IPS-20b (cell line): ENCODE data around the gene OR7D2.

Experiments
- H3K27ac ChIP-seq: one replicate; pipeline ENCODE4 v1.5.1; 2013; ENCODE audit warnings: low read length
- H3K27me3 ChIP-seq: 2 replicates; pipeline ENCODE4 v1.6.1; 2013; ENCODE audit warnings: mild to moderate bottlenecking, low read length, inconsistent platforms; ENCODE audit not compliant: insufficient read depth
- H3K36me3 ChIP-seq: 2 replicates; pipeline ENCODE4 v1.6.1; 2013; ENCODE audit warnings: low read depth, mild to moderate bottlenecking, inconsistent platforms, low read length, moderate library complexity; ENCODE audit not compliant: insufficient read depth
- H3K4me1 ChIP-seq: 2 replicates; pipeline ENCODE4 v1.6.1; 2013; ENCODE audit warnings: mild to moderate bottlenecking, control low read depth, inconsistent platforms, low read length, moderate library complexity; ENCODE audit not compliant: insufficient read depth
- H3K4me3 ChIP-seq: 2 replicates; pipeline ENCODE4 v1.5.1; 2013; ENCODE audit warnings: mild to moderate bottlenecking, low read length, inconsistent platforms
- H3K9ac ChIP-seq: 2 replicates; pipeline ENCODE4 v1.6.1; 2013; ENCODE audit warnings: low read depth, mild to moderate bottlenecking, inconsistent platforms, low read length, moderate library complexity
- H3K9me3 ChIP-seq: 2 replicates; pipeline ENCODE4 v1.6.1; 2013; ENCODE audit warnings: mild to moderate bottlenecking, low read depth, low read length, inconsistent platforms; ENCODE audit not compliant: insufficient read depth

The OR7D2 gene

GRCh38 chr19:9178901-9179300 lies at the start of gene OR7D2:
TSS of gene OR7D2 (plus strand) at chr19:9178979. CDS start at chr19:9185782, 6,803 bp downstream.
- Histone ChIP-seq H3K27me3 (no peaks in the 10 kb centered on the region), H3K9ac (no peak within 1 kb of the TSS), H3K36me3 (no peaks in the 10 kb centered on the region), H3K4me3 (no peak within 1 kb of the TSS), H3K4me1 (no peaks in the 10 kb centered on the region), H3K9me3 (peaks cover 44% of the 10 kb centered on the region), H3K27ac (no peak within 1 kb of the TSS)

GRCh38 chr19:9130965-9131364 lies 47.8 kb upstream of the OR7D2 start:
- Histone ChIP-seq H3K36me3 (no peaks in the 10 kb centered on the region), H3K9me3 (peaks cover 29% of the 10 kb centered on the region), H3K4me3 (no peak overlapping the region), H3K27me3 (no peaks in the 10 kb centered on the region), H3K4me1 (no peaks in the 10 kb centered on the region), H3K27ac (no peak overlapping the region), H3K9ac (no peak overlapping the region)

- H3K36me3 ChIP-seq, result no peaks in the 10 kb centered on the region
- no peaks in the 10 kb centered on the region for H3K4me1 ChIP-seq
- peaks cover 16% of the 10 kb centered on the region for H3K9me3 ChIP-seq
- H3K27ac ChIP-seq, result no peak overlapping the region
- no peaks in the 10 kb centered on the region for H3K27me3 ChIP-seq
- no peak overlapping the region for H3K4me3 ChIP-seq
- no peak overlapping the region for H3K9ac ChIP-seq
These were observed 46.4 kb upstream of the OR7D2 start for GRCh38 chr19:9132422-9132821.

DNA sequence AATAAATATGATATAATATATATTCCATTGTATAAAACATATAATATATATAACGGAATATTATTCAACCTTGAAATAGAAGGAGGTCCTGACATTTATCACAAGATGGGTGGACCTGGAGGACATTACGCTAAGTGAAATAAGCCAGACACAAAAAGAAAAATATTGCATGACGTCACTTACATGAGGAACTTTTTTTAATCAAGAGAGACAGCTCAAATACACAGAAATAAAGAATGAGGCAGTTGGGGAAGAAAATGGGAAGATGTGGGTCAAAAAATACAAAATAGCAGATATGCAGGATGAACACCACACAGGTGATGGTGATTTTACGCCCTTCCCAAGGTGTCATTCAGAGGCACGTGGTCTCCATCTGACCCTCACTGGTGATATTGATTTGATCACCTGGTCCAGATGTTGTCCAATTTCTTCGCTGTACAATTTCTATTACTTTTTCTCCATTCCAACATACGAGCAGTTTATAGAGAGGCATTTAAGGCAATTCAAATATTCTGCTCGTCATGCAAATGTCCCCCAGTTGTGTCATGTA lies 39.1 kb upstream of the OR7D2 start:
- peaks cover 3% of the 10 kb centered on the region; the same call in 1 of the 2 replicates for H3K4me1 ChIP-seq
- H3K9me3 ChIP-seq, result peaks cover 8% of the 10 kb centered on the region
- peaks cover 4% of the 10 kb centered on the region for H3K36me3 ChIP-seq
- H3K9ac ChIP-seq, result peak overlapping the region; percentile 100; the same call in 1 of the 2 replicates
- peak overlapping the region; percentile 100 for H3K4me3 ChIP-seq
- no peak overlapping the region for H3K27ac ChIP-seq
- H3K27me3 ChIP-seq, result no peaks in the 10 kb centered on the region

- peak within 1 kb of the TSS; percentile 100 for H3K27ac ChIP-seq
- H3K9ac ChIP-seq, result peak within 1 kb of the TSS; percentile 100
- no peaks in the 10 kb centered on the region for H3K27me3 ChIP-seq
- peaks cover 15% of the 10 kb centered on the region for H3K9me3 ChIP-seq
- peaks cover 3% of the 10 kb centered on the region; the same call in 1 of the 2 replicates for H3K4me1 ChIP-seq
- H3K36me3 ChIP-seq, result peaks cover 10% of the 10 kb centered on the region
- peak within 1 kb of the TSS; percentile 100 for H3K4me3 ChIP-seq
These were observed 38.5 kb upstream of the OR7D2 start, which contains the start of gene ZNF317 for GRCh38 chr19:9140159-9140874. TSS of gene ZNF317 (plus strand) at chr19:9140397. CDS start at chr19:9156017, 15,620 bp downstream.

GRCh38 chr19:9144920-9145319 lies 33.9 kb upstream of the OR7D2 start:
- Histone ChIP-seq H3K36me3 (peaks cover 29% of the 10 kb centered on the region), H3K4me1 (peaks cover 3% of the 10 kb centered on the region; the same call in 1 of the 2 replicates), H3K9me3 (peaks cover 29% of the 10 kb centered on the region)

GRCh38 chr19:9146882-9147281 lies 31.9 kb upstream of the OR7D2 start:
- H3K27me3 ChIP-seq, result no peaks in the 10 kb centered on the region
- peaks cover 48% of the 10 kb centered on the region for H3K9me3 ChIP-seq
- peaks cover 3% of the 10 kb centered on the region; the same call in 1 of the 2 replicates for H3K4me1 ChIP-seq
- no peak overlapping the region for H3K4me3 ChIP-seq
- no peak overlapping the region for H3K9ac ChIP-seq
- peaks cover 38% of the 10 kb centered on the region for H3K36me3 ChIP-seq
- no peak overlapping the region for H3K27ac ChIP-seq

More at GRCh38 chr19:9144920-9145319, 33.9 kb upstream of the OR7D2 start:
- Histone ChIP-seq H3K9ac (no peak overlapping the region), H3K27me3 (no peaks in the 10 kb centered on the region), H3K27ac (no peak overlapping the region), H3K4me3 (no peak overlapping the region)

DNA sequence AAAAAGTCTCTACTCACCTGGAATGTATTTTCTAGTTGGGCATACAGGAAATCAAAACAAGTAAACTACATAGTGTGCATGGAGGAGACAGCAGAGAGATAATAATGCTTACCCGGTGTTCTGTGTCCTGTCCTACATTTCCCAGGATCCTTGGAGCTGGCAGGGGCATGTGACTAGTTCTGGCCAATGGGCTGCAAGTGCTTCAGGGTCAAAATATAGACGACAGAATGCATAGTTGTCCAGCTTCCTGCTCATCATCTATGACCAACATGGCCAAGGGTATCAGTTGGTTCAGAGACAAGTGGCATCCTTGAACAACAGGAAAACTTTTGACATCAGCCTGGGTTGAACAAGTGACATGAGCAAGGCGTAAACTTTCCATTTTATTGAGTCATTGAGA lies 30.1 kb upstream of the OR7D2 start:
- H3K9ac ChIP-seq, result no peak overlapping the region
- H3K36me3 ChIP-seq, result peaks cover 54% of the 10 kb centered on the region
- no peak overlapping the region for H3K27ac ChIP-seq
- no peaks in the 10 kb centered on the region for H3K4me1 ChIP-seq
- H3K9me3 ChIP-seq, result peaks cover 63% of the 10 kb centered on the region
- no peaks in the 10 kb centered on the region for H3K27me3 ChIP-seq
- no peak overlapping the region for H3K4me3 ChIP-seq

DNA sequence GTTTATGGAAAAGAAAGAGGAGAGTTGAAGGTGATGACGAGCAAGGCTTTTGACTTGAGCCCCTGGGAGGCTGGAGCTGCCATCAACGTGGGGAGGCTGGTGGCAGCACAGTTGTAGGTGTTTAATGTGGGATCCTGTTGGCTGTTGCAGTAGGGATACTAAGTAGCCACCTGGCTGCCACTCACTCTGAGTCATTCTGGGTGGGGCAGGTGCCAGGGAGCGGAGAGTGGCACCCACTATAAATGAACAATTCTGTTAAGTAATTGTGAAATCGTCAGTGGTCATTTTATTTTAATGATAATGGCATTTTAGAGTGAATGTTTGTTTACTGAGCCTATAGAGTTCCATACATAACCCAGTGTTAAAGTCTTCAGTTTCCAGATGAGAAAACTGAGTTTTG lies 28.8 kb upstream of the OR7D2 start:
- Histone ChIP-seq H3K36me3 (peaks cover 59% of the 10 kb centered on the region), H3K27ac (no peak overlapping the region), H3K9me3 (peaks cover 66% of the 10 kb centered on the region), H3K4me1 (no peaks in the 10 kb centered on the region), H3K27me3 (no peaks in the 10 kb centered on the region), H3K4me3 (no peak overlapping the region), H3K9ac (no peak overlapping the region)

DNA sequence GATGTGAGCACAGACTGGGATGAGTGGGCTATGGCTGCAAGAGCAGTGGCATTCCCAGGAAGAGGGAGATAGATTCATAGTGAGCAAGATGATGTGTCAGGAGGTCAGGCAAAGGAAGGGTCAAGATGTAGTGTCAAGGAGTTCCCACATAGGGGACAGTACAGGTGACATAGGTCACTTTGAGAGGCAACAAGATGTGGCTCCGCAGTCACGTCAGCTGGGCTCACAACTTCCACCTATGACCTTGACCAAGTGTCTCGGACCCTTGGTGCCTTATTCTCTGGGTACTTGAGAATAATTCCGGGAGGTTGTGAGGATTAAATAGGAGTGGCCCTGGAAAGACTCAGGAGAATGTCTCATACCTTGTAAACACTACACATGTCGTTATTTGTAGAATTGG lies 28.1 kb upstream of the OR7D2 start:
- Histone ChIP-seq H3K9me3 (peaks cover 60% of the 10 kb centered on the region), H3K27ac (no peak overlapping the region), H3K4me1 (no peaks in the 10 kb centered on the region), H3K27me3 (no peaks in the 10 kb centered on the region), H3K4me3 (no peak overlapping the region), H3K36me3 (peaks cover 60% of the 10 kb centered on the region), H3K9ac (no peak overlapping the region)

- H3K36me3 ChIP-seq, result peaks cover 67% of the 10 kb centered on the region
- H3K9ac ChIP-seq, result no peak overlapping the region
- H3K9me3 ChIP-seq, result peaks cover 60% of the 10 kb centered on the region
- no peak overlapping the region for H3K27ac ChIP-seq
- H3K4me3 ChIP-seq, result no peak overlapping the region
- no peaks in the 10 kb centered on the region for H3K4me1 ChIP-seq
- no peaks in the 10 kb centered on the region for H3K27me3 ChIP-seq
These were observed 27.4 kb upstream of the OR7D2 start for GRCh38 chr19:9151367-9151766.

GRCh38 chr19:9155591-9155990 lies 23.2 kb upstream of the OR7D2 start:
- H3K36me3 ChIP-seq, result peaks cover 87% of the 10 kb centered on the region
- H3K9me3 ChIP-seq, result peaks cover 55% of the 10 kb centered on the region
- H3K9ac ChIP-seq, result no peak overlapping the region
- no peak overlapping the region for H3K4me3 ChIP-seq
- H3K27ac ChIP-seq, result no peak overlapping the region
- no peaks in the 10 kb centered on the region for H3K27me3 ChIP-seq
- H3K4me1 ChIP-seq, result no peaks in the 10 kb centered on the region
